ENCODE data around the gene TAF10.

The TAF10 gene

DNA sequence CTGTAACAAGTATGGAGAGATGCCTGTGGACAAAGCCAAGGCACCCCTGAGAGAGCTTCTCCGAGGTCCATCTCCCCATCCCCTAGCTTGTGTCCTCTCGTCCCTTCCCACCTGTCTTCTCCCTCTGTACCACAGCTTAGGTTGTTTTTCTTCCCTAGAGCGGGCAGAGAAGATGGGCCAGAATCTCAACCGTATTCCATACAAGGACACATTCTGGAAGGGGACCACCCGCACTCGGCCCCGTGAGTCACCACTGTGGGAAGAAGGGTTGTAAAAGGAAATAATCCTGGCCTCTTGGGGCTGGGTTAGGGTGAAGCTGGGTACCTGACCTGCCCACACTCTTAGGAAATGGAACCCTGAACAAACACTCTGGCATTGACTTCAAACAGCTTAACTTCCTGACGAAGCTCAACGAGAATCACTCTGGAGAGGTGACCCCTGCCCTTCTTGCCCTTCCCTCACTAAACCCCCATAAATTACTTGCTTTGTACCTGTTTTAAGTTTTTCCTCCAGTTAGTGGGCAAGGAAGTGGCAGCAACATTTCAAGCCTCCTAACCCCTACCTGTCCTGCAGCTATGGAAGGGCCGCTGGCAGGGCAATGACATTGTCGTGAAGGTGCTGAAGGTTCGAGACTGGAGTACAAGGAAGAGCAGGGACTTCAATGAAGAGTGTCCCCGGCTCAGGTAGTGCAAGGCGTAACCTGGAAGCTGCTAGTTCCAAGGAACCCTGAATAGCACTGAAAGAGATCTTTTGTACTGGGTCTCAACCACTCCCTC lies 3.1 kb downstream of the TAF10 start:
- Histone ChIP-seq H3K27ac (replicated peaks) (no peak overlapping the region), H3K27me3 (ENCODE audit: insufficient read depth, poor library complexity, severe bottlenecking) (no peaks in the 10 kb centered on the region), H3K4me3 (replicated peaks; ENCODE audit: insufficient read depth, low read length) (no peak overlapping the region)
- TF ChIP-seq, protein P1, sequence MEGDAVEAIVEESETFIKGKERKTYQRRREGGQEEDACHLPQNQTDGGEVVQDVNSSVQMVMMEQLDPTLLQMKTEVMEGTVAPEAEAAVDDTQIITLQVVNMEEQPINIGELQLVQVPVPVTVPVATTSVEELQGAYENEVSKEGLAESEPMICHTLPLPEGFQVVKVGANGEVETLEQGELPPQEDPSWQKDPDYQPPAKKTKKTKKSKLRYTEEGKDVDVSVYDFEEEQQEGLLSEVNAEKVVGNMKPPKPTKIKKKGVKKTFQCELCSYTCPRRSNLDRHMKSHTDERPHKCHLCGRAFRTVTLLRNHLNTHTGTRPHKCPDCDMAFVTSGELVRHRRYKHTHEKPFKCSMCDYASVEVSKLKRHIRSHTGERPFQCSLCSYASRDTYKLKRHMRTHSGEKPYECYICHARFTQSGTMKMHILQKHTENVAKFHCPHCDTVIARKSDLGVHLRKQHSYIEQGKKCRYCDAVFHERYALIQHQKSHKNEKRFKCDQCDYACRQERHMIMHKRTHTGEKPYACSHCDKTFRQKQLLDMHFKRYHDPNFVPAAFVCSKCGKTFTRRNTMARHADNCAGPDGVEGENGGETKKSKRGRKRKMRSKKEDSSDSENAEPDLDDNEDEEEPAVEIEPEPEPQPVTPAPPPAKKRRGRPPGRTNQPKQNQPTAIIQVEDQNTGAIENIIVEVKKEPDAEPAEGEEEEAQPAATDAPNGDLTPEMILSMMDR (IDR thresholded peaks at IDR 0.05; ENCODE audit: insufficient read depth, low read length) = no peak
- TF ChIP-seq POLR2AphosphoS5 (IDR thresholded peaks at IDR 0.05; ENCODE audit: low read depth) = no peak
- no peak for TF ChIP-seq GABPA (IDR thresholded peaks at IDR 0.05; ENCODE audit: low read depth)
- TF ChIP-seq, protein P2, sequence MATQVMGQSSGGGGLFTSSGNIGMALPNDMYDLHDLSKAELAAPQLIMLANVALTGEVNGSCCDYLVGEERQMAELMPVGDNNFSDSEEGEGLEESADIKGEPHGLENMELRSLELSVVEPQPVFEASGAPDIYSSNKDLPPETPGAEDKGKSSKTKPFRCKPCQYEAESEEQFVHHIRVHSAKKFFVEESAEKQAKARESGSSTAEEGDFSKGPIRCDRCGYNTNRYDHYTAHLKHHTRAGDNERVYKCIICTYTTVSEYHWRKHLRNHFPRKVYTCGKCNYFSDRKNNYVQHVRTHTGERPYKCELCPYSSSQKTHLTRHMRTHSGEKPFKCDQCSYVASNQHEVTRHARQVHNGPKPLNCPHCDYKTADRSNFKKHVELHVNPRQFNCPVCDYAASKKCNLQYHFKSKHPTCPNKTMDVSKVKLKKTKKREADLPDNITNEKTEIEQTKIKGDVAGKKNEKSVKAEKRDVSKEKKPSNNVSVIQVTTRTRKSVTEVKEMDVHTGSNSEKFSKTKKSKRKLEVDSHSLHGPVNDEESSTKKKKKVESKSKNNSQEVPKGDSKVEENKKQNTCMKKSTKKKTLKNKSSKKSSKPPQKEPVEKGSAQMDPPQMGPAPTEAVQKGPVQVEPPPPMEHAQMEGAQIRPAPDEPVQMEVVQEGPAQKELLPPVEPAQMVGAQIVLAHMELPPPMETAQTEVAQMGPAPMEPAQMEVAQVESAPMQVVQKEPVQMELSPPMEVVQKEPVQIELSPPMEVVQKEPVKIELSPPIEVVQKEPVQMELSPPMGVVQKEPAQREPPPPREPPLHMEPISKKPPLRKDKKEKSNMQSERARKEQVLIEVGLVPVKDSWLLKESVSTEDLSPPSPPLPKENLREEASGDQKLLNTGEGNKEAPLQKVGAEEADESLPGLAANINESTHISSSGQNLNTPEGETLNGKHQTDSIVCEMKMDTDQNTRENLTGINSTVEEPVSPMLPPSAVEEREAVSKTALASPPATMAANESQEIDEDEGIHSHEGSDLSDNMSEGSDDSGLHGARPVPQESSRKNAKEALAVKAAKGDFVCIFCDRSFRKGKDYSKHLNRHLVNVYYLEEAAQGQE (IDR thresholded peaks at IDR 0.05; ENCODE audit: insufficient replicate concordance, low read depth) = no peak
- TF ChIP-seq SPI1 (IDR thresholded peaks at IDR 0.05; ENCODE audit: borderline replicate concordance, low read depth) = no peak
- no peak for DNase-seq (ENCODE audit: low read depth in 1 of 2, low spot score in 1 of 2)

DNA sequence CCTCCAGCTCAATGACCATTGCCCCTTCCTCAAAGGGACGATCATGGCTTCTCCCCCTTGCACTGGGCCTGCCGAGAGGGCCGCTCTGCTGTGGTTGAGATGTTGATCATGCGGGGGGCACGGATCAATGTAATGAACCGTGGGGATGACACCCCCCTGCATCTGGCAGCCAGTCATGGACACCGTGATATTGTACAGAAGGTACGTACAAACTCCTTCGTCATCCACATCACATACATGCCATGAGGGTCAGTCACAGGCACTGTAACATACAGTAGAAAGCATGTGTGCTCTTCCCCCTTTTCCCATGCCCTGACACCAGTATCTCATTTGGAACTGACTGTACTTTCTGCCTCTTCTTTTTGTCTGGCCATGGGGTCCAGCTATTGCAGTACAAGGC lies 4.0 kb downstream of the TAF10 start:
- Histone ChIP-seq H3K27me3 (ENCODE audit: insufficient read depth, poor library complexity, severe bottlenecking) (no peaks in the 10 kb centered on the region), H3K4me3 (replicated peaks; ENCODE audit: insufficient read depth, low read length) (no peak overlapping the region), H3K27ac (replicated peaks) (no peak overlapping the region)
- no peak for TF ChIP-seq GABPA (IDR thresholded peaks at IDR 0.05; ENCODE audit: low read depth)
- TF ChIP-seq, protein P2 (IDR thresholded peaks at IDR 0.05; ENCODE audit: insufficient replicate concordance, low read depth) = no peak
- TF ChIP-seq SPI1 (IDR thresholded peaks at IDR 0.05; ENCODE audit: borderline replicate concordance, low read depth) = no peak
- no peak for TF ChIP-seq POLR2AphosphoS5 (IDR thresholded peaks at IDR 0.05; ENCODE audit: low read depth)
- TF ChIP-seq, protein P1 (IDR thresholded peaks at IDR 0.05; ENCODE audit: insufficient read depth, low read length) = no peak
- no peak for DNase-seq (ENCODE audit: low read depth in 1 of 2, low spot score in 1 of 2)

DNA sequence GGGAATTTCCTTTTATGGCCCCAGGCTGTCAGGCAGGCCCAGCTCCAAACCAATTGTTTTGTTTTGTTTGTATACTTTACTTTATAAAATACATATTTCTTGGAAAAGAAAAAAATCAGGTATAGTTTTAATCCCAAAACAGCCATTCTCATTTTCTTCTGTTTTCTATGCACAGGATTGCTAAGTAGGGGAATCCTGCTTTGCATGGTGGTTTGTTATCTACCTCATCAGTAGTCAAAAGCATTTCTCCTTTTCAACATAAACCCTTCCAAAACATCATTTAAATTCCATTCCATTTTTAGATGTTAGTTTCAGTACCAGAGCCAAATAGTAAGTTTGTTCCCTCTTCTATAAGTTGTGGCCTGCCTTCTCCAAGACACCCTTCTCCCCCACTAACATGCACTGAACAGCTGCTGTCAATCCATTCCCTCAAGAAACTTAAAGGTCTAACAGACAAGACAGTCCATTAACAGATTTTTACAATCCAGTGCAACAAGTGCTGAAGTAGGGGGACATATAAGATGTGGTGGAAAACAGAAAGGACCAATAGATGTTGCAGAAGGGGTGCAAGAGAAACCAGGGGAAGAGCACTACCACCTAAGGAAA lies 4.7 kb downstream of the TAF10 start:
- Histone ChIP-seq H3K27me3 (ENCODE audit: insufficient read depth, poor library complexity, severe bottlenecking) (no peaks in the 10 kb centered on the region), H3K27ac (replicated peaks) (no peak overlapping the region; the same call in 1 of the 2 replicates), H3K4me3 (replicated peaks; ENCODE audit: insufficient read depth, low read length) (no peak overlapping the region)
- TF ChIP-seq, protein P2 (IDR thresholded peaks at IDR 0.05; ENCODE audit: insufficient replicate concordance, low read depth) = no peak
- TF ChIP-seq, protein P1 (IDR thresholded peaks at IDR 0.05; ENCODE audit: insufficient read depth, low read length) = no peak
- TF ChIP-seq SPI1 (IDR thresholded peaks at IDR 0.05; ENCODE audit: borderline replicate concordance, low read depth) = no peak
- TF ChIP-seq GABPA (IDR thresholded peaks at IDR 0.05; ENCODE audit: low read depth) = no peak
- TF ChIP-seq POLR2AphosphoS5 (IDR thresholded peaks at IDR 0.05; ENCODE audit: low read depth) = no peak
- DNase-seq (ENCODE audit: low read depth in 1 of 2, low spot score in 1 of 2) = no peak
